NCI-H187 treated with DMSO at 0.1 percent for 48 hours (cell line): Measurements from ENCODE around the gene NFATC1.

ENCODE experiments used
- DNase-seq: peaks from one replicate; lab custom pipeline; 2025; lab: John Stamatoyannopoulos, UW

The NFATC1 gene

DNA sequence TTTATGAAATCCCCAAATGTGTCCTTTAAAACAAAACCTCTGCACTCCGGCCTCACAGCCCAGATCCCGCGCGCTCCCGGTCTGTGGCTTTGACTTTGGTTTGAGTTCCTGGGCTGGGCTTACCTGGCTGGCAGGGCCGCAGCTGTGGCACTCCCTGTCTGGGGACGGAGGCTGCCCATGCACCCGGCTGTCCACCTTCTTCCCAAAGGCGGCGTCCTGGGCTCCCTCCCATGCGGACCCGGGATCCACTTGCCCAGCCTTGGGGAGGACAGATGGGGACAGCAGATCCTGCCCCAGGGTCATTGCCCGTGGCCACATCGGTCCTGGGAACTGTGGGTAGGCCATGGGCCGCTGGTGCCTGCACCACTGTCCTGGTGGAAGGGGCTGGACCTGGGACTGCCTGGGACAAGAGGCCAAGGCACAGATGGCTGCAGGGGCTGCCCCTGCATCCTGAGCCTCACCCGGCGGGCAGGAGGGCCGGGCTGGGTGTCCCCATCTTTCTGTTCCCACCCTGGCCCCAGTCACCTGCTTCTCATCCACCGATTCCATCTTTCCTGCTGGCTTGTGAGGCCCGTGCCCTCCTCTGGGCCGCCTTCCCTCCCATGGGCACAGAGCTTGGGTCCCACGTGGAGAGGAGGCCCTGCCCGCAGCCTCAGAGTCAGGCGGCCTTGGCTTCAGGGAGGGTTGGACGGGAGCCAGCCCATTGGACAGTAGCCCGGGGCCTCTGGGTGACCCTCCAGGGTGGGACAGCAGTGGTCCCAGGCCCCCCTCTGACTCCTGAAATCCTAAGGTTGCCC lies 27.7 kb downstream of the NFATC1 start:
- no peak for DNase-seq

- no peak for DNase-seq
Observed at GRCh38 chr18:79424008-79424565, 28.4 kb downstream of the NFATC1 start.

DNA sequence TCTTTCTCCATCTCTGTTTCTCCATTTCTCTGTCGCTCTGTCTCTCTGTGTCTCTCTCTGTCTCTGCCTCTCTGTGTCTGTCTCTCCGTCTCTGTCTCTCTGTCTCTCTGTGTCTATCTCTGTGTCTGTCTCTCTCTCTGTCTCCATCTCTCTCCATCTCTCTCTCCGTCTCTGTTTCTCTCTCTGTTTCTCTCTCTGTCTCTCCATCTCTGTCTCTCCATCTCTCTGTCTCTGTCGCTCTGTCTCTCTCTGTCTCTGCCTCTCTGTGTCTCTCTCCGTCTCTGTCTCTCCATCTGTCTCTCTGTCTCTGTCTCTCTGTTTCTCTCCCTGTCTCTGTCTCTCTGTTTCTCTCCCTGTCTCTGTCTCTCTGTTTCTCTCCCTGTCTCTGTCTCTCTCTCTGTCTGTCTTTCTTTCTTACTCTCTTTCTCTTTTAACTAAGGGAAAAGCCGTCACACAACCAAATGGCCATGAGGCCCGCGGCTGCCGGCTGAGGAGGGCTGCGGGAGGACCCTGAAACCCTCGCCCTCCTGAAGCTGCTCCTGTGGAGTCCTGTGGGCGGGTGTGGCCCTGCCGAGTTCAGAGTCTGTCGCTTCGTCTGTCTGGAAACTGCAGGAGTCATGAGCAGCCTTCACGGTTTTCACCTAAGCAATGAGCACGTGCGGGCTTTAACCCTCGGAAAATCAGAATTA lies 29.3 kb downstream of the NFATC1 start:
- no peak for DNase-seq

DNA sequence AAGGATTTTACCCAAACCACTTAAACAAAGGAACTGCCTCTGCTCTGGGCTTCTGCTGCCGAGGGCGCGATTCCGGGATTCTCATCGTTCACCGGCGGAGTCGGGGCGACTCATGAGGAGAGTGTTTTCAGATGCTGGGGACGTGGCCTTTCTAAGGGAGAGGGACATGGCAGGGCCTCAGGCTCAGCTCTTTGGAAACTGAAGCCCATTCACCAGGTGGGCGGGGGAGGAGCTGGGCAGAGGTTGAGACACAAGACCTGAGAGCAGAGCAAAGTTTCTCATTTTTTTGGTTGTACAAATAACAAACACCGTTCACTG lies 29.8 kb downstream of the NFATC1 start:
- DNase-seq: no peak

DNA sequence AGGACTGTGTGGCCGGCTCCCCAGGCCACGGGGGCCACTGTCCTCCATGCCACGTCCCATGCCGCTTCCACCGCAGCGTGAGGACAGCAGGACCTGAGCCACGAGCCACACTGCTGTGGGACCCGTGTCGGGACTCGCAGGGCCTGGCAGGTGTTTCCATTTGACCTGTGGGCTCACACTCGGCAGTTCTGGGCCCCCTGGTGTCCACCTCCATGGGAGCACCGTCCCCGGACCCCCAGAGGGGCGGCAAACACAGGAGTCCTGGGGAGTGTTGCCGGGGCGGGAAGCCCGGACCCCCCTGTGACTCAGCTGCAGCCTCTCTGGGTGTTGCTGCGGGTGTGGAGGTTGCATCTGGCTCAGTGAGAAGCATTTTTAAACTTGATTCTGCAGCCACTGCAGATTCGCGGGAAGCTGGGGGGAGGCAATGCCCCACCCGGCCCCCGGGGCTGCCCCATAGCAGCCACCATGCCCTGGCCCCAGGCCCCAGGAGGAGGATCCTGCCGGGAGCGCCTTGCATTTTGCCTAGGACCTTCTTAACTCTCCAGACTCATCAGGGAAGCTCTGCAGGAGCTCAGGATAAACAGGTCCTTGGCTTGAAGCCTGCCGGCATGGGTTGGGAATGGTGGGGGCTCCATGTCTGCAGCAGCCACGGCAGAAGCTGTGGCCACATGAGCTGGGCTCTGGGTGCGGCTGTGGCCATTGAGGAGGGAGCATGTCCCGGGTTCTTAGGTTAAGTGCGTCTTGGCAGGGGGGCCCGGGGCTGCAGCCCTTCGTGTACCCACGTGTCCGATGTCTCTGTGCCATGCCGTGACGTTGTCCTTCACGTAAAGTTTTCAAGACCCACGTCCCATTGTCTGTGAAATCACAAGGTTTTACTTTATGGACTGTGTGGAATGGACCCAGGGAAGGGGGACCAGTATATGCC lies 30.9 kb downstream of the NFATC1 start:
- no peak for DNase-seq

GRCh38 chr18:79427368-79428225 lies 31.9 kb downstream of the NFATC1 start:
- no peak for DNase-seq

DNA sequence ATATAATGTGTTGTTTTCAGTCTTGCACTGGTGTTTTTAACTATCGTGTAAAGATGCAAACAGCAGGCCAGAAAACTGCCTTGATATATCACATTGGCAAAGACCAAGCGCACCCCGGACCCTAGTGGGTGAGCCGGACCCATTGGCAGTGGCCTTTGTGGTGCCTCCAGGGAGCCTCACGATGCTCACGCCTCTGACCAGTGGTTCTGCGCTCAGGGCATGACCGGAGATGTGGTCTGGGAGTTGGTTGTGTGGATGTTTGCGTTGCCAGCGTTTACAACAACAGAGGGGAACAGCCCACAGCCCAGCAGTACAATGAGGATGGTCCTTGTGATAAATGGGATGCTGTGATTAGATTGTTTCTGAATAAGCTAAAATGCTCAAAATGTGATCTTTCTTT lies 32.6 kb downstream of the NFATC1 start:
- no peak for DNase-seq

- DNase-seq: no peak
Observed at GRCh38 chr18:79429381-79429780, 33.7 kb downstream of the NFATC1 start.

GRCh38 chr18:79429785-79430281 lies 34.1 kb downstream of the NFATC1 start:
- no peak for DNase-seq

DNA sequence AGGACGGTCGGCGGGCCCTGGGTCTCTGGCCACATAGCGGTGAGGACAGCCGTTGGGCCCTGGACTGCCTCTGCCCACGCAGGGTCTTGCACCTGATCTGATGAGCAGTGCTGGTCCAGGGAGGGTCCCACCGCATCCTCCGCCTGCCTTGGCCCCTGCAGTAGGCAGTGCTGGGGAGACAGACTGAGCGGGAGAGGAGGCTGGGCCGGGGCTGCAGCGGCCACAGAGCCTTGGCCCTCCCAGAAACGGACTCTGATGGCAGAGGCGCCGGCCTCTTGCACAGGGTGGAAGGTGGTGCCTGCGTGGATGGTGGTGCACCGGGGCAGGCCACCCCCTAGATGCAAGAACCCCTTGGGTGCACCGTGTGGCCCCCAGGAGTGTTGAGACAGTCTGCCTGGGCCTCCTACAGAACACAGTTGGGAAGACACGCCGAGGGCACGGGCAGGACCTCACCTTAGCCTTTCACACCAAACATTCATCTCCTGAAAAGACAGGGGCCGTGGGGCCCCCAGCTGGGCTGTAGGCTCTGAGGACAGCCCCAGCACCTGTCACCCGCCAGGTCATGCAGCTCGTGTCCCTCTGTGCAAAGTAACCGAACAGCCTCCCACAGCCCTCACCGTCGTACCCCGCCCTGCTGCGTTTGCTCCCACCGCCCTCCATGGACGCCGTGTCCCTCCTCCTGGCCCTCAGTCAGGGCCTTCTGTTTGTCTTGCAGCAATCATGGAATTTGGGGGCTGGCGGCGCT lies 36.8 kb downstream of the NFATC1 start:
- DNase-seq: no peak

DNA sequence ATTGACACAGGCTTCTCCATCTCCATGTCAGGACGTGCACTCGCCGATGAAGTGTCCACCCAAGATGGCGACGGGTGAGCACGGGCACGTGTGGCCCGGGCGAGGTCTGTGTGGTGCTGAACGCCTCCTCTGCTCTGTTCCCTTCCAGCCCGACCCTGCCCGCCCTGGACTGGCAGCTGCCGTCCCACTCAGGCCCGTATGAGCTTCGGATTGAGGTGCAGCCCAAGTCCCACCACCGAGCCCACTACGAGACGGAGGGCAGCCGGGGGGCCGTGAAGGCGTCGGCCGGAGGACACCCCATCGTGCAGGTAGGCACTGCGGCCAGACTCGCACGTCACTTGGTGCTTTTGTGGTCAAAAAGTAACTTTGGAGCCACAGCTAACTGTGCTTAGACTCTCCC lies 37.7 kb downstream of the NFATC1 start:
- no peak for DNase-seq

DNA sequence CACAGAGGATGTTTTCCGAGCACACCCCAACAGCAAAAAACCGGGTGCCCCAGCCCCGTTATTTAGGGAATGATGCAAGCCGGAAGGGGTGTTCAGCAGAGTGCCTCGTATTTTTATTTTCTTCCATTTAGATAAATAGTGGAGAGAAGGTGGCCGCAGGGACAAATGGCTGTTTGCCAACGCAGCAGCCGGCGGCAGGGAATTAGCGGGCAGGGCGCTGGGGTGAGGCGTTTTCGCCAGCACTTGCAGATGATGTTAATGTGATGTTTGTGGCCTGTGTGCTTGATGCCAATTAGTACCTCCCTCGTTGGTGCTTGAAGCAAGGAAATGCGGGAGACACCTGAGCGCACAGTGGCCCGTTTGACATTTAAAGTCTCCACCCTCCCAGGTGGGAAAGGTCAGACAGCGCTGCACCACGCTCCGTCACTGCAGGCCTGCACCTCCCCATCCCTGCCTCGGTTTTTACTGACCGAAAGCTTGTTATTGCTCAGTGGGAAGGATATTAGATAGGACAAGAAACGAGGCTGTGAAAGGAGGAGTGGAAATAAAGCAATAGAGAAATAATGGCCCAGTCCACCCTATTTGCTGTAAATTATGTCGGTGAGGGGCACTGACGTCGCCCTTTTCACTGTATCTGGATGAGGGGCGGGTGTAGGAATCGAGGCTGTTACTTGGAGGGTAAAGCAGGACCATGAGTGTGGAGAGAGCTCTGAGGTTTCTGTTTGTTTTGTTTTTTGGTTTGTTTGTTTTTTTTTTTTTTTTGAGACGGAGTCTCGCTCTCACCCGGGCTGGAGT lies 39.1 kb downstream of the NFATC1 start:
- no peak for DNase-seq

- no peak for DNase-seq
Observed at GRCh38 chr18:79436556-79437275, 41.0 kb downstream of the NFATC1 start.

DNA sequence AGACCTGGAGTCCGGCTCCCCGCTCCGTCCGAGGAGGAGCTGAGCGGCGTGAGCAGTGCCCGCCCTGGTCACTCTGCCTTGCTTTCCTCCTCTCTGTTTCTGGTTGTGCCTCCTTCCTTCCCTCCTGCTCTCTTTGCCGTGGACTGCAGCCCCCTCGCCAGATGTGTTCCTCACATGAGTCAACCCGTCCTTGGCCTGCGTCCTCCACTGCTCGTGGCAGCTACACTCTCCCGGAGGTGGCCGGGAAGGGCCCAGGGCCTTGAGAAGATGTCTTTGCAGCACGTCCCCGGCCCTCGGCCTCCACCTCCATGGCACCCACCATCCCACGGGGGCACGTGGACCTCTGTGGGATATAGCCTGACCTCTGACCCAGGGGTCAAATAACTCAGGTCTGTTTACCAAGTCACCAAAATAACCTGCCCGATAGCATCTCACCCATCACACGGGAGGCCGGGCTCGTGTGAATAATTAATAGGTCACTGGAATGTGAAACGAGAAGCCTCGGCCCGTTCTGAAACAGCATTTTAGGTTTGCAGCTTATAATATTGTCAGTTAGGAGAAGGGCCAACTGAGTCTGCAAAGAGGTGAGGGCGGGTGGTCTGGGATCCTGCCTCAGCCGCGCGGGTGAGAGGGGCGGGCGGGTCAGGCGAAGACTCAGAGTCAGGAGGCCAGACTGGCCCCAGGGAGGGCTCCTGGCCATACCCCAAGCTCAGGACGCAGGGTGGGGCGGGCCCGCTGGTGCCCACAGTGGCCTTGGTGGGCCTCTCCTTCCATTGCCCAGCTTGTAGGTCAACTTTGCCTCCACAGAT lies 42.6 kb downstream of the NFATC1 start:
- no peak for DNase-seq

DNA sequence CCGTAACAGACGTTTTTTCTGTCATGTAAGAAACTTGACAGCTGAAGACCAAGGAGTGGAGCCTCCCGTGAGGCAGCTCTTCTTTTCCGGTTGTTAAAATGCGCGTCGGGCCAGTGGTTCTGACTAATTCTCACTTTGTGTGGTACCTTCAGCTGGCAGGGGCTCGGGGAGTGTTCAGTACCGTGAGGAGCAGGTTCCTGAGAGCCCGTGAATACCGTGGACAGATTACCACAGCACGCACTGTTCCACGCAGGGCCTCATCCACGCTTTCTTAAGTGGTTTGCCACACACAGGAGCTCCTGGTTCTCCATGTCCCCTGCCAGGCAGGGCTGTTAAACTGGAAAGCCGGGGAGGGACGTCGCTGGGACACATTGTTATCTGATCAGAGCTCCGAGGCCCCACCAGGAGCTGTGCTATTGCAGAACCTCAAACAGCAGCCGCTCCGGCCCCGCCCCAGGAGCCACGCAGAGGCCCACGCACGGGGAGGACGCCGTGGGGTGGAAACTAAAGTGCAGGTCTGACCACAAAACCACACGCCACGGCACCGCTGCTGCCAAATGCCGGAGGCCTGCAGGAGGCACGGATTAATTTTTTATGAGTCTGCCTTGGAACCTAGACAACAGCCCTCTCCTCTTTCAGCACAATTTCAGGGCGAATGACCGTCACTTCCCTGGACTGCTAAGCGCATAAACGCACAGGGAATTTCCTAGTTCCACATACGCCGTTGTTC lies 43.3 kb downstream of the NFATC1 start:
- no peak for DNase-seq

- no peak for DNase-seq
Observed at GRCh38 chr18:79439628-79440023, 43.9 kb downstream of the NFATC1 start.

DNA sequence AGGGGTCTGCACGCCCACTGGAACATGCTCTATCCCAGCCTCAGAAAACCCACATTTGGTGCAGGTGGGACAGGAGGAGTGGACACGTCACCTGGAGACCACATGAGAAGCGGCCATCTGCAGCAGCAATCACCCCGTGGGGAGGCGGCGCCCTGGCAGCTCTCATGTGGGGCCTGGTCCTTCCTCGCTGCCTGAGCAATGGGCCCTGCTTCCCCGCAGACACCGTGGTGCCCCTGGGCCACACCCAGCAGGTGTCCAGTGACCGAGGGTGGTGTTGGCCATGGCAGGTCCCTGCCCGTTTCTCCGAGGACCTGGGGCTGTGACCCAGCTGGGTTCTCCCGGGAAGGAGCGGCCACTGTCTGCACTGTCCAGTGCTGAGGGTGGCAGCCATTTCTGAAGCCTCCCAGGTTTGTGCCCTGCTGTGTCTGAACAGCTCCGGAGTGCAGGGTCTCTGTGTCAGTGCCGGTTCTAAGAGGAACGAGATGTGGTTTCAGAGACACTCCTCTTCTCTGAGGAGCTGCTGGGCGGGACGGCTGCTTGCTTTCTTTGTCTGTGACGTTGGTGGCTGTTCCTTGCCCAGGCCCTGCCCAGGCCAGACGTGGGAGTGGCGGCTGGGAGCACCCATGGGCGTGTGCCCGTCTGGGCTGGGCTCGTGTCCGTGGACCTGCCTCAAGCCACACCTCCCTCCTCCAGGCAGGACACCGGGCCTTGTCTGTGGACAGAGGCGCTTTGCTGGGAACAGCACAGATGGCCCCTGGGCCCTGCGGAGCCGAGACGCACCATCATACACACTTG lies 44.8 kb downstream of the NFATC1 start:
- DNase-seq: no peak
